ENCODE measurements around the gene CD151.

Gene CD151

DNA sequence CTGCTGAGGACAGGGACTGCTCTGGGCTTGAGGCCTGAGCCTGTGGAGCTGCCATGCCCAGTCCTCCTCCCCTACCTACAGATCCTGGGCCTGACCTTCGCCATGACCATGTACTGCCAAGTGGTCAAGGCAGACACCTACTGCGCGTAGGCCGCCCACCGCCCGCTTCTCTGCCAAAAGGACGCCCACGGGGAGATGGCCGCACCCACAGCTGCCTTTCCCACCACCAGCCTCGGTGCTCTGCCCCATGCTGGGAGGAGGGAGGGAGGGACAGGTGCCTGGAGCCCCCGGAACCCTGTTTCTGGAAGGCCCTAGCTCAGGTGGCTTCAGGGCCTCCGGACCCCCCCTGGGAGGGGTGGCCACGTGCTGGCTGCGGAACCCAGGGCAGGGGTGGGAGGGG lies 33.7 kb downstream of the CD151 start:
- FAIRE-seq, result no peak
- no peak for DNase-seq (ENCODE audit: extremely low spot score, insufficient read length, low read depth)

DNA sequence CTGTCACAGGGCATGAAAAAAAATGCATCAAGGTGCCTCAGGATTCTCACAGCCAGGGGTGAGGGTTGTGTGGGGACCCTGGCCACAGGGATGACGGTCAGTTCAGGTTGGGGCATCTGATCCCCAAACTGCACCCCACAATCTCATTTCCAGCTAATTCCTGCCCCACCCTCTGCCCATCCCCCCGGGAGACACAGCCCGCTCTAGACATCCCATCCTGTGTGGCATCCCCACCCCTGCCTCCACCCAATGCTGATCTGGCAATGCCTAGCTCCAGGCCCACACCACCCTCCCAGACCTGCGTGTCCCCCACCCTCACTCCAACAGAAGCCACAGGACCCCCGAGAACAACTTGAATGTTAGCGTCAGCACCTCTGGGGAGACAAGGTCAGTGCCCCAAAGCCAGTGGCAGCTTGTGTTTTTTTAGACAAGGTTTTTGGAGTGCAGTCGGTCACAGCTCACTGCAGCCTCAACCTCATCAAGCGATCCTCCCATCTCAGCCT lies 35.2 kb downstream of the CD151 start:
- no peak for FAIRE-seq
- no peak for DNase-seq (ENCODE audit: extremely low spot score, insufficient read length, low read depth)

DNA sequence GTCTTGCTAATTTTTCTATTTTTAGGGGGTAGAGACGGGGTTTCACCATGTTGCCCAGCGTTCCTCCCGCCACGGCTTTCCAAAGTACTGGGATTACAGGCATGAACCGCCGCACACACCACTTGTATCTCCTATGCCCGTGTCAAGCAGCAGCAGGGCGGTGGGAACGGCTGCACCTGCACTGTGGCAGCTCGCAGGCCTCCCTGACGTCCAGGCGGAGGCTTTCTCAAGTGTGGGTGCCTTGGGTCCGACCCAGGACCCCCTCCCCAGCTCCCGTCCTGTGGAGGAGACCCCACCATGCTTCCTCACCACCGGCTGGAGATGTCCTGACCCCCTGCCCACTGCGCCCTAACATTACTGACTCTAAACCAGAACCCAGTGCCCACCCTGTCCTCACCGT lies 35.6 kb downstream of the CD151 start:
- DNase-seq (ENCODE audit: extremely low spot score, insufficient read length, low read depth), result no peak
- FAIRE-seq, result no peak

DNA sequence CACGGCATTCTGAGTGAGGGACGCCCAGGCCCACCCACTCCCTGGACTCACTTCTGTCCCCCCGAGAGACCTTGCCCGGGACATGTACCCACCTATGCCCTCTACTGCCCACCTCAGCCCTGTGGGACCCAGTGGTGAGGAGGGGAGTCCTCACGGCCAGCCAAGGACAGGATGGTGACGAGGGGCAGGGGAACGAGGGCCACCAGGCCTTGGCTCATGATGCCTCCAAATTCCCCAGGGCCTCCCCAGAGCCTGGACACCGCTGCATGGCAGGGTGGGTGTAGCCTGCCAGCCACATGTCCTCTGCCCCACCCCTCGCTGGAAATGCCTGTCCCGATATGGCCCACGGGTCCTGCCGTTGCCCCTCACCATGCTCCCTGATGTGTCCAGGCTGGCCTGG lies 36.0 kb downstream of the CD151 start:
- no peak for FAIRE-seq
- DNase-seq (ENCODE audit: extremely low spot score, insufficient read length, low read depth), result no peak

DNA sequence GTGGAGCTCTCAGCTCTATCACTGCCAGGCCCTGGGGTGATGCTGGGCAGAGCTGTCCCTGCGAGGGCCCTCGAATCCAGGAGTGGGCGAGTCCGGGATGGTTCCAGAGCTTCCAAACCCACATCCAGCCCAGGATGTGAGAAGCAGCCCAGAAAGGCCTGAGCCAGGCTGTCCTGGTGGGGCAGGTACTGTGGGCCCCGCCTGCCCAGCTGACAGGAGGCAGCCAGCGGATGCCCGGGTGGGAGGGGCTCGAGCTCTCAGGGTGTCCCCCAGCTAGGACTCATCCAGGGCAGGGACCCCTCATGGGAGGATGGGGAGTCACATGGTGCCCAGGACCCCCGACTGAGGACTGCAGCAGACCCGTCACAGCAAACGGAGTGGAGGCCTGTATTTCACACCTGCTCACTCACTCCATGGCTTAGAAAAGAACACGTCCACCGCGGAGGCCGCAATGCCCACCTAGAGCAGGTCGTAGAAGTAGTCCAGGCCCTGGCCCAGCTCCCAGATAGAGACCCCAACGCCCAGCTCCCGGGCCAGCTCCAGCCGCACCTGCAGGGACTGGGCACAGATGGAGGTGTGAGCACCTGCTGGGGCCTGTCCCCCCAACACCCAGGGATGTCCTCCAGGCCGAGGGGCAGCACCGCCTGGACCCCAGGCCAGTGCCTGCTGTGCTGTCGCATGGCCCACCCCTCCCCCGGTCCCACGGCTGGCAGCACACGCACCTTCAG lies 36.8 kb downstream of the CD151 start:
- no peak for FAIRE-seq
- no peak for DNase-seq (ENCODE audit: extremely low spot score, insufficient read length, low read depth)

DNA sequence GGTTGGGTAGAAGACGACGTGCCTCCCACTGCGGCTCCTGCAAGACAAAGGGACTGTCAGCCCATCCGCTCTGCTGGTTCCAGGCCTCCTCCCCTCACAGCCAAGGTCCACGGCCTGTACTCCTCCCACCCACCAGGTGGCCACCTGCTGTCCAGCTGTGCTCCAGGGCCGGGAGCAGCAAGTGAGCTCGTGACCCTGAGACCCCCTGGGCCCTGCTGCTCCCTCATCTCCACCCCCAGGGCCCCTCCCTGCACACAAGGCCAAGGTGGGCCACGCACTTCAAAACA lies 37.3 kb downstream of the CD151 start:
- no peak for DNase-seq (ENCODE audit: extremely low spot score, insufficient read length, low read depth)
- no peak for FAIRE-seq

DNA sequence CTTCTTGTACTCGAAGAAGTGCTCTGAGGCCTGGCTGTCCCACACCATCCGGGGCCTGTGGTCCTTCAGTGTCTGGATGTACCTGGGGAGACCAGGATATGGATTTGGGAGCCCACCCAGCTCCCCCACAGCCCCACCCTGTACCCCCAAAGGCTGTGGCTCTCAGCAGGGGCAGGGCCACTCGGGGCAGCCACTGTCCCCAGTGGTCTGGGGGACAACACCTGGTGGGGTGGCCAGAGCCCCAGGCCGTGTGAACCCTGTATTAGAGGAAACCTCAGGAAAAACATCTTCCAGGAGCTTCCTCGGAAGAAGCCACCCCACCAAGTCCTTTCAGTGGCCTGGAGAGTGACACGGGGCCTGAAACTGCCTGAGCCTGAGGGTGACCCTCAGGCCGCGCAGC lies 37.7 kb downstream of the CD151 start:
- FAIRE-seq (no peak), DNase-seq (ENCODE audit: extremely low spot score, insufficient read length, low read depth) (no peak)

DNA sequence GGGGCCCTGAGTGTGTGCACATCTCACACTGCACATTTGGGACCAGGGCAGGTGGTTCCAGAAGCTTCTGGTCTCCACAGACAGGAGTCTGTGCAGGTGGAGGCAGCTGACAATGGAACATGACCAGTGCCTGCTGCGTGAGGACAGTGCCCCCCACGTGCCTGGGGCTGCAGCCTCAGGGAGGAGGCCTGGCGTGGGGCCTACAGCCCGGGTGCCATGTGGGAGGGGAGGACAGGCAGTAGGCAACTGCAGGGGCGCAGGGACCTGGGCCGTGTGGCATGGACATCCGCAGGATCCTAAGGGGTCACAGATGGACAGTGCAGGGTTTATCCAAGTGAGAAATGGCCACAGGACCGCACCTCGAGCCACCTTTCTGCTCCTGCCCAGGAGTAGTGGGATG lies 38.7 kb downstream of the CD151 start:
- FAIRE-seq, result no peak
- no peak for DNase-seq (ENCODE audit: extremely low spot score, insufficient read length, low read depth)

DNA sequence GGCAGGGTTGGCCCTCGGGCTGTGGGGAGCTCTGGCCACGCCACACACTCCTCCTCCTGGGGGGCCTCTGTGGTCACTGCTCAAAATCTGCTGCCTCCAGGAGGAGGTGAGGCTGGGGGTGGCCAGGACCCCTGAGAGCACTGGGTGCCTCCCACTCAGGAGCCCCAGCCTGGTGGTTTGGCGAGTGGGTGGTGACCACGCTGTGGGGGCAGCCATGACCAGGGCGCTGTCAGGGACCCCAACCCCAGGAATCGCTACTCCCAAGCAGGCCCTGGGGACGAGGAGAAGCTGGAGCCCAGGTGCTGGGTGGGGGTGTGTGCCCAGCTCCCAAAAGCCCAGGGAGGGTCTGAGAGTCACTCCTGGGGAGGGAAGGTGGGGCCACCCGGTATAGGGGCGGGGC lies 40.0 kb downstream of the CD151 start:
- FAIRE-seq, result no peak

DNA sequence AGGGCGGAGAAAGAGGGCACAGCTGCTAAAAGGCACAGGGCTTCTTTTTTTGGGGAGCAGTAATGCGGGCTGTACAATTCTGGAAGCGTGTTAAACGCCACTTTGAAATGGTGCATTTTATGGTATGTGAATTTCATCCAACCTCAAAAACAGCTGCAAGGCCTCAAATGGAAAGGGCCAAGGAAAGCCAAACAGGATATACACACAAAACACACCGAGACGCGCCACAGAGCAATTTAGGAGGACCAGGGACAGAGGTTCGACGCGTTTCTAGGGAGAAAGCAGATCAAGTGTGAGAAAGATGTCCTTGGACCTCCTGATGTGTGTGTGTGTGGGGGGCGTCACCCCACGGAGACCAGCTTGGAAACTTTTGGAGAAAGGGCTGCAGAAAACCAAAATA lies 41.0 kb downstream of the CD151 start:
- DNase-seq (ENCODE audit: extremely low spot score, insufficient read length, low read depth) (no peak), FAIRE-seq (no peak)

More for the DNA sequence above, 40.0 kb downstream of the CD151 start:
- DNase-seq (ENCODE audit: extremely low spot score, insufficient read length, low read depth), result no peak

DNA sequence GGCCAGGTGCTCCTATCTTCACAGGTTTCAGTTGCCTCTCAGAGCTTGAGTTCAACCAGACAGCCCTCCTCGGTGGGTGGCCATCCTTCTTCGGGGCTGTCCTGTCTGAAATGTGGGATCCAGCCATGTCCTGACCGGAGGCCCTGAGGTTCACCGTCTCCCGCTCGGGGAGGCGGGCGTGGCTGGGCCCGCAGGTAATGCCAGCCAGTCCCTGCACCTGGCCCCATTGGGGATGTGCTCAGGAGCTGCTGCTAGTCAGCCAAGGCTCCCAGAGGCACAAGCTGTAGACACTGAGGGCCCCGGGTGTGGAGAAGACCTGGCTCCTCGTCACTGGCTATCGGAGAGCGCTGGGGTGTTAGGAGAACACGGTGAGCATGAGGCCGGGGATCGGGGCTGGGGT lies 42.5 kb downstream of the CD151 start:
- DNase-seq (ENCODE audit: extremely low spot score, insufficient read length, low read depth) (no peak), FAIRE-seq (no peak)

DNA sequence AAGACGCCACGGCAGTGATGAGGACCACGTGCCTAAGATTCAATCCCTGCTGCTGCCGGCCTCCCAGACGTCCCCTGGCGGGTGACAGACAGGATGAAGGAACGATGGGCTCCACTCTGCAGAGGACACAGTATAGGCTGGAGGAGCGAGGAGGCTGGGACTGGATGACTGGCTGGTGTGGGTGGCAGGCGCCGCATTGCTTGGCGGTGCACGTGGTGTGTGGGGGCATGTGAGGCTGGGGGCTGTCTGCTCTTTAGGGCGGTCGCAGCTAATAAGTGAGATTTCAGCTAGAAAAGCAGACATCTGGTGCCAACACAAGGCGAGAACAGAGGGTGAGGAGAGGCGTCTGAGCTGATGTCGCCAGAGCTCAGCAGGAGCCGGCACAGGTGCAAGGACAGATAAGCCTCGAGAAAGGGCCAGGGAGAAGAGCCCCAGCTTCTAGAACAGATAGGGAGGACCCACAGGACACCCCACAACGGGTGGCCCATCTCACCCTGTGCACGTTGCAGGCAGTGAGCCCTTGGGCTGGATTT lies 43.1 kb downstream of the CD151 start:
- FAIRE-seq, result no peak
- no peak for DNase-seq (ENCODE audit: extremely low spot score, insufficient read length, low read depth)

DNA sequence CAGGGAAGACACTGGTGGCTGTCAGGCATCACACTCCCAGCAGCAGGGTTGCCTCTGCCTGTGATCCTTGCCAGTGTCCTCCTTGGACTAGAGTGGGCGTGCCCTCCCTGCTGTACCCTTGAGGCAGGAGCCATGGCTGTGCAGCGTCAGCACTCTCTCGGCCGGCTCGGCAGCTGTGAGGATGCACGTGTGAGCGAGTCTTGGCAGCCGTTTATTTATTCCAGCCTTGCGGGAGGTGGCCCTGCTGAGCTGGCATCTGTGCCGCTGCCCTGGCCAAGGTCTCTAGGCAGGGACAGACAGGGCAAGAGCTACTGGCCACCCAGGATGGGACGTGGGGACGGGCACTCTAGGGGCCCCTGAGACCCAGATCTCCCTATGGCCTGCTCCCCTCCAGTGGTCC lies 43.8 kb downstream of the CD151 start:
- DNase-seq (ENCODE audit: extremely low spot score, insufficient read length, low read depth) (no peak), FAIRE-seq (no peak)

DNA sequence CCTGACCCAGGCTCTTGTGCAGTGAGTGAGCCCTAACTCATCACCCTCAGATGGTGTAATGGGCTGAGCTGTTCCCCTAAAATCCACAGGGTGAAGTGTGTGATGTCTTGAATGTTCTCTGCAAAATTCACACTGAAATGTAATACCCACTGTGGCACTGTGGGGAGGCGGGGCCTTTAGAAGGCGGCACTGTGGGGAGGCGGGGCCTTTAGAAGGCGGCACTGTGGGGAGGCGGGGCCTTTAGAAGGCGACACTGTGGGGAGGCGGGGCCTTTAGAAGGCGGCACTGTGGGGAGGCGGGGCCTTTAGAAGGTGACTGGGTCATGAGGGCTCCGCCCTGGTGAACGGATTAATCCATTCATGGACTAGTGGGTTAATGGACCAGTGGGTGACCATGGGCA lies 44.8 kb downstream of the CD151 start:
- FAIRE-seq, result no peak
- no peak for DNase-seq (ENCODE audit: extremely low spot score, insufficient read length, low read depth)

DNA sequence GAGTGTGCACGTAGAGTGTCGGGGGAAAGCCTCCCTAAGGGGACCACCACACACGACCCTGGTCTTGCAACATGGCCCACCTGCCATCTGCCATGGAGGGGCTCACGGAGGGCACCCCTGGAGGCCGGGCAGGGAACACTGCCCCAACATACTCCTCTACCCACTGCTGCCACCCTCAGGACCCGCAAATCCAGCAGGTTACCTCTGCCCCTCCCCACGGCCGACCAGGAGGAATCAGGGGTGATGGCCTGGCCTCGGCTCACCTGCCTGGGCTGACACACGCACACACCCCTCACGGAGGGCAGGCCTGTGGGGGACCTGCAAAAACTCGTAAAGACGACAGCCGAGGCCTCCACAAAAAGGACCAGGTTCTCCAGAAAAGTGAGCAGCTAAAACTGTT lies 47.7 kb downstream of the CD151 start:
- FAIRE-seq, result no peak
- DNase-seq (ENCODE audit: extremely low spot score, insufficient read length, low read depth), result no peak

DNA sequence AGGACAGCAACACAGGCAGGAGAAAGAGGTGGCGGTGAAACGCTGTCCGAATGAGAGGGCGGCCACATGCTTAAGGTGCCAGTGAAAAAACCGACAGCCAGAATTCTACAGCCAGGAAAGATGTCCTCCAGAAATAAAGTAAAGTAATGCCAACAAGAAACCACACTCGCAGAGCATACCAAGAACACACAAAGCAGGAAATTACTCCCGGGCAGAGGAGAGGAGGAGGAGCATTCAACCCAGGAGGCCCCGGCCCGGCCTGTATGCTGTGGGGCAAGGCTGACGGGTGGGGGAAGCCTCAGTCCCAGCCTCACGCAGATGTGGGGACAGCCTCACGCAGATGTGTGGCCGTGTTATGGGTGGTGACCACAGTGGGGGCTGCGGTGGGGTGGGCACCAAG lies 49.8 kb downstream of the CD151 start:
- FAIRE-seq (no peak), DNase-seq (ENCODE audit: extremely low spot score, insufficient read length, low read depth) (no peak)

DNA sequence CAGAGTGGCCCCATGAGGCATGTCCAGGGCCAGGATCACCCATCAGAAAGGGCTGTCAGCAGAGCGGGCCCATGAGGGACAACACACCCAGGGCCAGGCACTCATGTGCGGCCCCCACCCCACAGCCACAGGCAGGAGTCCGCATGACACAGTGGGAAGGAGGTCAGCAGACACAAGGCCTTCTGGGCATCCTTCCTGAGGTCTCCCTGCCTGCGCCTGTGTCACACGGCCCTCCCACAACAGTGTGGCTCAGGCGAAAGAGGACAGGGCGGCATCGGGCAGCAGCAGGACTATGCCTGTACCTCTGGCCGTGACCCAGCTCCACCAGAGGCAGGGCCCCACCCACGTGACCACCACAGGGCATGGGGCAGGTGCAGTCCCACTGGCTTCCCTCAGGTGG lies 50.8 kb downstream of the CD151 start:
- no peak for DNase-seq (ENCODE audit: extremely low spot score, insufficient read length, low read depth)
- FAIRE-seq, result no peak

DNA sequence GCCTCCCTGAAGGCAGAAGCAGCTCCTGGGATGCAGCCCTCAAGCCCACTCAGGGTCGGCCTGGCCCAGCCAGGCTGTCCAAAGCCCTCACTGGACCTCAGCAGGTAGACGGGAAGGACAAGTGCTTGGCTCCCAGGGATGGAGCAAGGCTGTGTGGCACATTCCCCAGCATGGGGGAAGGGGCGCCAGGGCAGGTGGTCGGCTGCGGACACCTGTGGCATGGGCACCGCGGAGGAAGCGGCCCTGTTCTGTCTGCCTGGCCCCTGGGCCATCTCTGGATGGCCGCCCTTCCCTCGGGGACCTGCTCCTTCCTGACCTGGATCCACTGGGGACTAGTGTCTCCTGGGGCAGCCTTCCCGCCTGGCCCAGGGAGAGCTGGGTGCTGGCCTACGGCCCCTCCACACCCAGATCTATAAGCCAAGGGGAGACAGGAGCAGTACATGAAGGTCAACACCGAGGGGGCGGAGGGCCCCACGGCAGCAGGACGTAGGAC lies 51.9 kb downstream of the CD151 start:
- DNase-seq (ENCODE audit: extremely low spot score, insufficient read length, low read depth) (no peak), FAIRE-seq (no peak)

DNA sequence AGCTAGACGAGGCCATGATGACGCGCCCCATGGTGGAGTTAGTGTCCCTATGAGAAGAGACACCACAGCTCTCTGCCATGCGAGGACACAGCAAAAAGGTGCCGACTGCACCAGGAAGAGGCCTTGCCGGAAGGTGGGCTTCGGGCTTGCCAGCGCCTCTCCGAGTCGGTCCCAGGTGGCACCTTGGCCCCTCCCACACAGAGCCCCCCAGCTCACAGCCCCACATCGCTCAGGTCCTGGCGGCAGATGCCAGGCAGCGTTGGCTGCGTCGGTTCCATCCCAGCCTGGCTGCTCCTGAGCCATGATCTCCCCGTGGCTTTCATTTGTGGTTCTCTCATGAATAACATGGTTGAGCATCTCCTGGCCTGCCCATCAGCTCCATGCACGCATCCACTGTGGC lies 53.8 kb downstream of the CD151 start:
- DNase-seq (ENCODE audit: extremely low spot score, insufficient read length, low read depth), result no peak
- no peak for FAIRE-seq

DNA sequence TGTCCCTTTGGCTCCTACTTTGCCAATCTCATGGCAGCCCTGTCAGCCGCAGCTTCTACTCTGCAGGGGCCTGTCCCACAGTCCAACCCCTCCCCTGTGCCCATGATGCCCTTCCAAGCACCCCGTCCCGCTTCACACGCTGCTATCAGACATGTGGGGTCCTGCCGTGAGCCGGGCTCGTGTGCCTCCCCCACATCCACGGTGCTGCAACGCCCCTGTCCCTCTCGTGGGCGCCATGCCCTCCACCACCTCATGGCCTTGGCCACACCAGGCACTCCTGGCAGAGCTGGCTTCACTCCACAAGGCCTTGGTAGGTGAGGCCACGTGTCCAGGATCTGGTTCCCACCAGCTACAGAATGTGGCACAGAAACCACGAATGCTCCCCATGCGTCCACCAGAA lies 54.8 kb downstream of the CD151 start:
- no peak for FAIRE-seq
- DNase-seq (ENCODE audit: extremely low spot score, insufficient read length, low read depth), result no peak
